Measurements from ENCODE around the gene NCAM2.

NCAM2 gene

GRCh38 chr21:21508859-21509258 is 510.6 kb downstream of the NCAM2 start:
- no peak for DNase-seq (ENCODE audit: low read depth in 2 of 2)

DNA sequence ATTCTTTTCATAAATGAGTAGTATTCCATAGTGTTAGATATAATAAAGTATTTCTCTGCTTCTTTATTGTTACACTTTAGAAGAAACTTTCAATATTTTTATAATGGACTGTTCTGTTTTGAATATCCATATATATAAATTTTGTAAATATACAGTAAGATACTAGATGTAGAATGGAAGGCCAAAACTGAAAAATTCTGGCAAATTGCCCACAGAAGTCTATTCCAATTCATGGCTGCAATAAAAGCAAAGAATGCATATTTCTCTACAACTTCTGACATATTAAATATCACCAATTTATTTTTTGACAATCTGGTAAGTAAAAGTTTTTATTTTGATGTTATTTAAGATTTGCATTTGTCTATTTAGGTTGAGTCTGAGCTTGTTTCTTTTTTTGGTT is 532.5 kb downstream of the NCAM2 start:
- DNase-seq (ENCODE audit: low read depth in 2 of 2) = no peak
- no peak for TF ChIP-seq CTCF (IDR thresholded peaks at IDR 0.05; ENCODE audit: low read depth, low read length)
- no peak overlapping the region for H3K4me3 ChIP-seq (replicated peaks in 1 of 2; ENCODE audit: low read depth in 2 of 2, low read length in 2 of 2)

More at GRCh38 chr21:21508859-21509258, 510.6 kb downstream of the NCAM2 start:
- no peak for TF ChIP-seq CTCF (IDR thresholded peaks at IDR 0.05; ENCODE audit: low read depth, low read length)
- H3K4me3 ChIP-seq (replicated peaks in 1 of 2; ENCODE audit: low read depth in 2 of 2, low read length in 2 of 2) = no peak overlapping the region

DNA sequence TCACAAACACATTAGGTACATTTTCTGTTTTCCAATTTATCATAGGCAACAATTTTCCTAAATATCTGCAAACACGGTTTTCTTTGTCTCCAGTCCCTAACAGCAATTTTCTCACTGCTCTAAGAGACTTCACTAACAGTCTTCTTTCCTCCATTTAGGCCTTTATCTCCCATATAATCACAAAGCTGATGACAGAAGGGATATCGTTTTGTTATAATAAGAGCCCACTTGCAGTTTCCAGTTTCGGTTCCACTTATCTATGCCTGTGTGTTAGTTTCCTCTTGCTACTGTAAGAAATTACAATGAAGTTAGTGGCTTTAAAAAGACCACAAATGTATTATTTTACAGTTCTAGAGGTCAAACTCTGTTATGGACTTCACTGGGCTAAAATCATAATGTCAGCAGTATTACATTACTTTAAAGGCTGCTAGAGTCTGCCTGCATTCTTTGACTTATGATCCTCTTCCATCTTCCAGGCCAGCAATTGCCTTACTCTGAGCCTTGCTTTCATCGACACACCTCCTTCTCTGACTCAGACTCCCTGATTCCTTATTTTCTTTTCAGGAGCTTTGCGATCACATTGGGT is 549.3 kb downstream of the NCAM2 start:
- peak; percentile 7 for DNase-seq (ENCODE audit: low read depth in 2 of 2)
- no peak for TF ChIP-seq CTCF (IDR thresholded peaks at IDR 0.05; ENCODE audit: low read depth, low read length)
- no peak overlapping the region for H3K4me3 ChIP-seq (replicated peaks in 1 of 2; ENCODE audit: low read depth in 2 of 2, low read length in 2 of 2)

DNA sequence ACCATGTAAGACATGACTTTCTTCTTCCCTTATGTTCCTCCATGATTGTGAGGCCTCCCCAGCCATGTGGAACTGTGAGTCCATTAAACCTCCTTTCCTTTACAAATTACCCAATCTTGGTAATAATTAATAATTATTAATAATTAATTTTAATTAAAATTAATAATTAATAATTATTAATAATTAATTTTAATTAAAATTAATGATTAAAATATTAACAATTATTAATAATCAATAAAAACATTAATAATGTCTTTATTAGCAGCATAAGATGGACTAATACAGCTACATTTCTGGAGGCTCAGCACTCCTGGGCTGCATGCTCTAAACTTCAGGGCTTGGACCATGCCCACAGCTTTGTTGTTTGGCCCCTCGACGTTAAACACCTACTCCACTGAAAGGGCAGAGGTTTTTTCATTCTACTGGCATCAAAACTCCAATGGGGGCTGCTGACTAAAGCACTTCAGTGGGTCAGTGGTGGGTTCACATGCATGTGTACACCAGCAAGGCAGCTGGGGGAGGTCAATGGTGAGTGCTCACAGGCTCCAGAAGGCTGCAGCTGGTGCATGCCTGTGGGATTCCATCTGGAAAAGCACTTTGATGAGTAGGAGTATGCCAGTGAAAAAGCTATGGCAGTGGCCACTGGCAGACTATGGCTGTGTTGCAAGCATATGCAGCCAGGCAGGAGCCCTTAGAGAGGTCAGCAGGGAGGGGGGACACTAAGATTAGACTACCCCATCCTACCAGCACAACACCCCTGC is 561.3 kb downstream of the NCAM2 start:
- no peak overlapping the region for H3K4me3 ChIP-seq (replicated peaks in 1 of 2; ENCODE audit: low read depth in 2 of 2, low read length in 2 of 2)
- no peak for TF ChIP-seq CTCF (IDR thresholded peaks at IDR 0.05; ENCODE audit: low read depth, low read length)
- DNase-seq (ENCODE audit: low read depth in 2 of 2) = no peak
